ENCODE data around the gene IGFL1.

DNA sequence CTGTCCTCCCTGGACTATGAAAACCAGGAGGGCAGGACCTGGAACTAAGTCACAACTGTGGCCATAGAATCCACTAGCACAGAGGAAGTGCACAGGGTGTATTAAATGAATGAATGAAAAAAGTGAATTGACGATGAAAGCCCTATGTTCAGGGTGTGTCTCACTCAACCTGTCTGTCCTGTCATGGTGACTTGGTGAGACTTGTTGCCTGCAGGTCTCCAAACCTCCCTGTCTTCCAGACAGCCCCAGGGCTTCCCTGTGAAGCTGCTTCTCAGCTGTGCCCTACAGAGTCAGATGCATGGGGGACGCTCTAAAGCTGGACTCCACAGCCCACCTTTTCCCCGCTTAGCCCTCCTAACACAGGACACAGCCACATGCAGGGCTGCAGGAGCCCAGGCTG lies 4.8 kb upstream of the IGFL1 start:
- TF ChIP-seq POLR2AphosphoS5 (IDR thresholded peaks at IDR 0.05; ENCODE audit: low read depth, low read length) (no peak), POLR2A (IDR thresholded peaks at IDR 0.05; ENCODE audit: low read depth, low read length) (no peak), TAF1 (IDR thresholded peaks at IDR 0.05; ENCODE audit: borderline replicate concordance, low read depth, low read length) (no peak)
